Ramos (cell line): Measurements from ENCODE around the gene PLEKHA1.

Experiments
- in situ Hi-C: fragments of 300-500 bp; cut with MboI; formaldehyde crosslinking; loops from one replicate; pipeline ENCODE4 v1.14.3; 2022; ENCODE audit warnings: low sequenced_read_pairs; ENCODE audit not compliant: unreplicated experiment

PLEKHA1 gene

DNA sequence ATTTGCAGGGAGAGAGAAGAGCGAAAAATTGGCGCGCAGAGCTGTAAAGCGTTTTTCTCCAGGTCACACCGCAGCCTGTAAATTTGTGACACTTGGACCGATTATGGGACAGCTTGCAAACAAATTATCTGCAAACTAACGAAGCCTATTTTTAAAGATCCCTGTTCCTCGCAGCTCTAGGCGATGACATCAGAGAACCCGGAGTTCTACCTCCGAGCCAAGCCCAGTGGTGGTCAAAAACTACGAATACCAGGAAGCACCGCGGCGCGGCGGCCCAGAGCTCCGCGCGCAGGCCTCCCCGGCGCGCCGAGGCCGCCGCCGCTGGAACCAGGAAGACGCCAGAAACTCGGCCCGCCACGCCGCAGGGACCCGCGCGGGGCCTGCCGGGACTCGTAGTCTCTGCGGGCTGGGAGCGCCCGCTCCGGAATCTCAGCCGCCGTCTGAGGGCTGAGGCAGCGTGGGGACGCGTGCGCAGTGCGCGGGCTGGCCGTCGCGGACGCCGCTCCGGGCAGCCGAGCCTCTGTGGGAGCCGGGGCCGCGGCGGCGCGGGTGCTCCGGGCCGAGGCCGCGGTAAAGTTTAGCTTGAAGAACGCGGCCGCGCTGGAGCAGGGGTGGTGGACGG is at the start of gene PLEKHA1:
PLEKHA1 (plus strand) TSS at position 472 of the 622 bp plus-strand sequence. CDS start 18,493 bp downstream, outside the sequence.
- in situ Hi-C loops, result no loop called here

GRCh38 chr10:122325235-122325634 is 49.3 kb upstream of the PLEKHA1 start:
- in situ Hi-C loops, result no loop called here

GRCh38 chr10:122326385-122326784 is 48.1 kb upstream of the PLEKHA1 start:
- in situ Hi-C loops, result no loop called here

DNA sequence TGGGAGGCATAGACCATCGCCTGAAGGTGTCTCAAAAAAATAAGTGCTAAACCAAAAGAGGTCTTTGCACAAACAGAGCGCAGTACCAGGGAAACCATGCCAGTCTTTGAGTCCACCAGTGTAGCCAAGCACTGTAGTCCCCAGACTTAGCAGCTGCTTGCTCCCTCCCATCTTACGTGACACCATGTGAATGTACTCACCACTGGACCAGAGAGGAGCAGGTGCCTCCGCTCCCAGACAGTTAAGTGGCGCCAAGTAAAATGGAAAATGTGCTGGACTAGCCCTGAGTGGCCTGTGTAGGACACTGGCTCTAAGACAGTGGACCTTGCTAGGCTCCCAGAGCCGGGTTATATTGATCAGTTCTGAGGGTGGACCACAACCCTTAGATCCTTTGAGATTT is 47.7 kb upstream of the PLEKHA1 start:
- in situ Hi-C loops, result no loop called here

GRCh38 chr10:122327237-122328206 is 47.0 kb upstream of the PLEKHA1 start:
- in situ Hi-C loops, result no loop called here

GRCh38 chr10:122328676-122329075 is 45.8 kb upstream of the PLEKHA1 start:
- in situ Hi-C loops, result no loop called here

- in situ Hi-C loops, result no loop called here
These were observed 45.1 kb upstream of the PLEKHA1 start for GRCh38 chr10:122329416-122329815.

- in situ Hi-C loops, result no loop called here
These were observed 43.4 kb upstream of the PLEKHA1 start for GRCh38 chr10:122331100-122331499.

- in situ Hi-C loops, result no loop called here
These were observed 42.7 kb upstream of the PLEKHA1 start for GRCh38 chr10:122331615-122332446.

DNA sequence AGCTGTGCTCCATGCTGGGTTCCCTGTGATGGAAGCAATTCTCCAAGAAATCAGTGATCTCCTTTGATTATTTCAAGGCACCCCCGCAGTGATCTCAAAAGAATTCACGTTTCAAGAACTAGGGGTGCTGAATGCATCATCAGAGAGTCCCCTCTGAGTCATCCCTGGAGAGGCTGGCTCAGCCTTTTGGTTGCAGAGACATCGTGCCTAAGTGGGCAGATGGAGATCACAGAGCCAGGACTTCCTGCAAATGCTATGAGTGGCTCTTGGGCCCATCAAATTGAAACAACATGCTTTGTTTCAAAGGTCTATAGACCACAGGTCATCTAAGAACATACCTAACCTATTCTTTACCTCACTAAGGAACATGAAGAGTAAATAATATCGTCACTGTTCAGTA is 41.5 kb upstream of the PLEKHA1 start:
- in situ Hi-C loops, result no loop called here

- in situ Hi-C loops, result no loop called here
These were observed 38.2 kb upstream of the PLEKHA1 start for GRCh38 chr10:122336332-122336731.

- in situ Hi-C loops, result no loop called here
These were observed 37.5 kb upstream of the PLEKHA1 start for GRCh38 chr10:122336961-122337360.

DNA sequence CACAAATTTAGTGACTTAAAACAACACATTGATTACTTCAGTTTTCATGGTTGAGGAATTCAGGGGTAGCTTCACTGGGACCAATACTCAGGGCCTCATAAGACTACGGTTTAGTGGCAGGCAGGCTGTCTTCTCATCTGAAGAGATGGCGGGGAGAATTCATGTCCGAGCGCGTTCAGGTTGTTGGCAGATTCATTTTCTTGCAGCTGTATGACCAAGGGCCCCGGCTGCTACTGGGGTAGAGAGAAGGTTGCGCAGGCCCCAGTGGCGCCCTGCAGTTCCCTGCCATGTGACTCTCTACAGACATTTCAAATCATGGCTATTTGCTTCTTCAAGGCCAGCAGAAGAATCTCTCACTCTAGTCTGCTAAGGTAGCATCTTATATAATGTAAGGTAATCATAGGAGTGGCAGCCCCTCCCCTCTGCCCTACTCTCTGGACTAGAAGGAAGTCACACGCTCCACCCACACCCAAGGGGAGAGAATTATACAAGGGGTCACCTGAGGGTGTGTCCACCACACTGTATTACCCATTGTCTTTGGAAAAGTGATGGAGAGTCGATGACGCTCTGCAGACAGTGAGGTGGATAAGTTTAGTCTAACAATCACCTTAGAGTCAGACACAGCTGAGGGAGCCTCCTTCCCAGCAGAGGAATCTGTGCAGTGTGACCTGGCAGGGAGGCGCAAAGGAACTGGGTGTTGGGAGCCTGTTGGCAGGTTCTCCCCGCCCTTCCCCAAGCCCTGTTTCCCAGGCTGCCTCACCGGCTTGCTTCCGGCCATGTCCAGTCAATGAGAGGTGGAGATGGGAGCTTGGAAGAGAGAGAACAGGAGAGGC is 35.7 kb upstream of the PLEKHA1 start:
- in situ Hi-C loops, result no loop called here

GRCh38 chr10:122341141-122341810 is 33.2 kb upstream of the PLEKHA1 start:
- in situ Hi-C loops, result no loop called here

DNA sequence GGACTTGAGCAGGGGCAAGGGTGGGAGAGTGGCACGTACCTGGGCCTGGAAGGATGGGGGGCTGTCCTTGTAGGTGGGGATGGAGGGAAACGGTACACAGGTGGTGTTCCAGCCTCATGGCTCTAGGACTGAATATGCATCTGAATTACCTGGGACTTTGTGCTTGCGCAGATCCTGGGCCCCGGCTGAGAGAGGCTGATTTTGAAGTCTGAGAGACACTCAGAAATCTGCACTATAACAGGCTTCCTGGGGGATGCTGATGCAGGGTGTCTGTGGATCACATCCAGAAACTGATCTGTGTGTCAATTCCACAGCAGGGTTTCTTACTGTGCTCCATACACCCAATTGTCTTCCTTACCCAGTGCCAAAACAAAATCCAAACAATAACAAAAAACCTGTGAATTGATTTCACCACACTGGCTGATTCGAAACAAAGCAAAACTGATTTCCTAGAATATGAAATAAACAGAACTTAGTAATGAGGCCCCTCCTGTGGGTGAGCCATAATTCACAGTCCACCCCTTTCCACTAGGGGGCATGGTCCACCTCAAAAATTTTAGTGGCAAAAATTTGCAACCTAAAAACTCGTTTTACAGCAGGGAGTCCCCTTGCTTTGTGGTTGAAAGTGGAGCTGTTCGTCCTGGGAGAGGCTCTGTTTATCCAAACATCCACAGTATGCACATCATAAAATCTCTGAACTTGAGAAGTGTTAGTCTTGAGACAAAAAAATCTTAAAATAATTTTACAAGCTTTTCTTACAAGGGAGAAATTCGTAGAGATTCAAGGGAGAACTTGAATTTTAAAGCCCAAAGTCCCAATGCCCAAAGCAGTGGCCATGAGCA is 32.0 kb upstream of the PLEKHA1 start:
- in situ Hi-C loops, result no loop called here

GRCh38 chr10:122343135-122343800 is 31.2 kb upstream of the PLEKHA1 start:
- in situ Hi-C loops, result no loop called here

DNA sequence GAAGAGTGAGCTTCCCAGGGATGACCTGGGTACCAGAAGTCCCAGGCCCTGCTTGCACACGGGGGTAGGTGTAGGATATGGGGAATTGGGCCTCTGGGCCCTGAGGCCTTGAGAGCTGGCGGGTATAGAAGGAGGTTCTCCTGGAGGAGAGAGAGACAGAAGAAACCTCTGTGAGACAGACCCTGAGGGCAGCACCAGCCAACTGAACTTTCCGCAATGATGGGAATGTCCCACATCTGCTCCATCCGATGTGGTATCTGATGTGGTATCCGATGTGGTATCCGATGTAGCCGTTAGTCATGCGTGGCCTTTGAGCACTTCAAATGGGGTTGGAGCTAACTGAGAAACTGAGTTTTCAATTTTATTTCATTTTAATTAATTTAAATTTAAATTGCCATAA is 30.6 kb upstream of the PLEKHA1 start:
- in situ Hi-C loops, result no loop called here

- in situ Hi-C loops, result no loop called here
These were observed 29.7 kb upstream of the PLEKHA1 start for GRCh38 chr10:122344741-122345258.
